AG10803 (cell line): ENCODE measurements around the gene METRN.

ENCODE experiments used
- DNase-seq: peaks from one replicate; pipeline ENCODE4 v3.0.0; 2010; ENCODE audit warnings: low read depth
- H3K4me3 ChIP-seq: 2 replicates; pipeline ENCODE4 v1.5.1; 2011; ENCODE audit warnings: mild to moderate bottlenecking, low read length, control low read depth
- TF ChIP-seq, protein P1 (sequence below): conservative IDR thresholded peaks from 2 replicates; pipeline ENCODE4 v1.5.1; 2011; ENCODE audit warnings: mild to moderate bottlenecking, low read length, control low read depth, inconsistent platforms

Gene METRN

DNA sequence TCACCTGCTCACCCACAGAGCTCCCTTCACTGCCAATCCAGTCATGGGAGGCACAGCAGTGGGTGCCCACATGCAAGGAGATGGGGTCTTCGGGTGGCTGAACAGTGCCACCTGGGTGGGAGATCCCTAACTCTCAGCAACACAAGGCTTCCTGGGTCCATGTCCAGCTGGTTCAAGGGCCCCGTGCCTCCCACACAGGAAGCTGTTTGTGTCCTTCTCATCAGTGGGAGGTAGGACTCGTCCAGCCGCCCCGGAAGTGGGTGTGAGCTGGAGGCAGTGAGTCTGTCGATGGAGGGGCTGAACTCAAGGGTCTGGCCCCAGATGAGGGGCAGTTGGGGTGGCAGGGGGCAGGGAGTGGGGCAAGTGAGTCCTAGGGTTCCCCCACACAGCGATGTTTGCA, 10.9 kb upstream of the METRN start:
- TF ChIP-seq, protein P1, sequence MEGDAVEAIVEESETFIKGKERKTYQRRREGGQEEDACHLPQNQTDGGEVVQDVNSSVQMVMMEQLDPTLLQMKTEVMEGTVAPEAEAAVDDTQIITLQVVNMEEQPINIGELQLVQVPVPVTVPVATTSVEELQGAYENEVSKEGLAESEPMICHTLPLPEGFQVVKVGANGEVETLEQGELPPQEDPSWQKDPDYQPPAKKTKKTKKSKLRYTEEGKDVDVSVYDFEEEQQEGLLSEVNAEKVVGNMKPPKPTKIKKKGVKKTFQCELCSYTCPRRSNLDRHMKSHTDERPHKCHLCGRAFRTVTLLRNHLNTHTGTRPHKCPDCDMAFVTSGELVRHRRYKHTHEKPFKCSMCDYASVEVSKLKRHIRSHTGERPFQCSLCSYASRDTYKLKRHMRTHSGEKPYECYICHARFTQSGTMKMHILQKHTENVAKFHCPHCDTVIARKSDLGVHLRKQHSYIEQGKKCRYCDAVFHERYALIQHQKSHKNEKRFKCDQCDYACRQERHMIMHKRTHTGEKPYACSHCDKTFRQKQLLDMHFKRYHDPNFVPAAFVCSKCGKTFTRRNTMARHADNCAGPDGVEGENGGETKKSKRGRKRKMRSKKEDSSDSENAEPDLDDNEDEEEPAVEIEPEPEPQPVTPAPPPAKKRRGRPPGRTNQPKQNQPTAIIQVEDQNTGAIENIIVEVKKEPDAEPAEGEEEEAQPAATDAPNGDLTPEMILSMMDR: no peak
- H3K4me3 ChIP-seq: no peak overlapping the region
- DNase-seq: no peak

DNA sequence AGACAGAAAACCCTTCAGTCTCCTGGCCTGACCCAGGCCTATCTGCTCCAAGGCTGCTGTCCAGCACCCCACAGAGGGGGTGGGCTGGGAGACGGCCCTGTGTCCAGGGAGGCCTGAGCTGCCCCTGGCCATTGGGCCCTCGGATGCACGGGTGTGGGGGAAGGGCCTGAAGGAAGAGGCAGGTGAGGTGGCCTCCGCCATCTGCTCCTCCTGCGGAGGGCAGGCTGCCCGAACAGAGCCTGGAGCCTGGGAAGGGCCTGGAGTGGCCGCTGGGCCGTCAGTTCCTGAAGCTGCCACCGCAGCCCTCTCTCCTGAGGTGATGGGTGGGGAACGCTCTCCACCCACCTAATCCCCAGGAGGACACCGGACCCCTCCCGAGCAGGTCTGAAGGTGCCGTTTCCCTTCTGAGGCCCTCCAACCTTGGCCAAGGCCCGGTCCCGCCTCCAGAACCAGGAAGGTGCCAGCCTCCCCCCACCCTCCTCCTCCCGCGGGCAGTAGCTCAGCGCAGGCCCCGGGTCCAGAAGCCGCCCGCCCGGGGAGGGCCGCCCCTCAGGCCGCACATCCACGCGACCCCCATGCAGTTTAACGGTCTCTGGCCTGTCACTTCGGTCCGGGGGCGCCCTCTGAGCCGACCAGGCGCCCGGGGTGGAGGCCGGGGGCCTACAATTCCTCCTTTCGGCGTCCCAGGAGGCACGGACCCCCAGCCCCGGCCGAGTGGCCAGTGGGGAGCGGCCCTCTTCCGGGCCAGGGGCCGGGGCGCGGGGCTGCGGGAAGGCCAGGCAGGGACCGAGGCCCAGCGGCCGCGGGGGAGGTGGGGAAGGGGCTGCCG, 10.2 kb upstream of the METRN start:
- DNase-seq: no peak
- H3K4me3 ChIP-seq: no peak overlapping the region
- TF ChIP-seq, protein P1: no peak

GRCh38 chr16:705431-706188, 9.3 kb upstream of the METRN start, which contains the start of gene FBXL16:
TSS of gene FBXL16 (minus strand) at chr16:705801. CDS start at chr16:697405, 8,396 bp downstream.
- no peak within 1 kb of the TSS for H3K4me3 ChIP-seq
- no peak for DNase-seq
- TF ChIP-seq, protein P1: no peak

DNA sequence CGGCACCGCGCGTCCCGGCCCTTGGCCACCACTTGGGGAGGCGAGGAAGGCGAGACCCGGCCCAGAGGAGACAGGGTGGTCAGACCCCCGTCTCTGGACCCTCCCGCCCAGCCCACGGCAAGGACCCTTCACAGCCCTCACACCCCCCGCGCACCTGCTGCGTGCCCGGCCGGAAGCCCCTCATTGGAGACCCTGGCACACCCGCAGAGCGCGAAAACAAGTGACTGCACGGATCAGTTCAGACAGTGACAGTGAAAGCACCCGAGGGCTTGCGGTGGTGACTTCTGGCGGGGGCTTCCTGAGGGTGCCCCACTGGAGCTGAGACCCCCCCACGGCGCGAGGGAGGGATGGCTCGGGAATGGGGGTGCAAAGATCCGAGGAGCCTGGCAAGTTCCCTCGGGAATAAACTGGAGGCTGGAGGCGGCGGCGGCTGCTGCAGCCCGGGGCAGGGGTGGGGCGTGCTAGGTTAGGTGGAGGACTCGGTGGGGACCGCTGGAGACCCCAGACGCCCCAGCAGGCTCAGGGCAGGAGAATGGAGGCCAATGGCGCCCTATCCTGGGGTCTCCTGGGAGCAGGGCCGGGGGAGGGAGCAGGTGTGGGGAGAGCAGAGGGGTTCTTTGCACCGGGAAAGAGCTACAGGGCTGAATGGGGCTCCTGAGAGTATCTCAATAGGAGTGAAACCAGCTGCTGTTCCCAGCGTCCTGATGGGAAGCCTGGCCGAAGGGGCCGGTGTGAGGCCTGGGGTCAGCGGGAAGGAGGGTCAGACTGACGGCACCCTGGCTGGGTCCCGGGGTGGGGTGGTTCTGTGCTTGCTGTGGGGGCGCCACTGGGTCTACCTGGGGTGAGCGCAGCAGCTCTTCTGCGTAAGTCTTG, 8.5 kb upstream of the METRN start:
- TF ChIP-seq, protein P1: no peak
- no peak overlapping the region for H3K4me3 ChIP-seq
- DNase-seq: no peak

DNA sequence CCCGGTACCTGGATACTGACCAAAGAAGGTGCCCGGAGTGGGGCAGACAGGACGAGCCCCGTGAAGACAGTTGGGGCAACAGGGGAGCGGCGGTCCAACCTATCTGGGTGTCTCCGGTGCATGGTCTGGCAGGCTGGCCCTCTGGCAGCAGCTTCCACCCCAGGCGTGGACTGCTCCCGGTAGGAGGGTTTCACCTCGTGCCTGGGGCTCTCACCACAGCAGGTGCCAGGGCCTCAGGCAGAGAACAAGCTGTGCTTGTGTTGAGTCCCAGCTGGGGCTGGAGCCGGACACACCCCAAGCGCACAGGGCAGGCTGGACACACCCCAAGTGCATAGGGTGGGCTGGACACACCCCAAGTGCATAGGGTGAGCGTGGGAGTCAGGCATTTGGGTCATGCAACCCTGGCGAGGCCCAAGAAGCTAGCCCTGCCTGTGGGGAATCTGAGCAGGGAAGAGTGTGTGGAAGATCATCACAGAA, 7.8 kb upstream of the METRN start:
- no peak for DNase-seq
- TF ChIP-seq, protein P1: no peak
- H3K4me3 ChIP-seq: no peak overlapping the region

DNA sequence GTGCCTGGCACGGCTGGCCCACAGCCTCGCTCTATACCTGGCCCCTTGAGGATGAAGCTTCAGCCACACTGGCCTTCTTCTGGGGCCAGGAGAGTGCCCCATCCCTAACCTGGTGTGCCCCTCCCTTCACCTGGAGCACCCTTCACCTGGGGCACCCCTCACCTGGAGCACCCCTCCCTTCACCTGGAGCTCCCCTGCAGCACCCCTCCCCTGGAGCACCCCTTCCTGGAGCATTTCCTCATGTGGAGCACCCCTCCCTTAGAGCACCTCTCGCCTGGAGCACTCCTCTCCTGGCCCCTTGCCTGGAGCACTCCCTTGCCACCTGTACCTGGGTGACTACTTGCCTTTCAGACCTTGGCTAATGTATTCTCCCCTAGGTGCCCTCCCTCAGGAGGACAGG, 6.9 kb upstream of the METRN start:
- H3K4me3 ChIP-seq: no peak overlapping the region
- DNase-seq: no peak
- TF ChIP-seq, protein P1: no peak
